HG03378 (cell line): ENCODE measurements around the gene IL1RAP.

Source experiments
- ATAC-seq: cut with Tn5 transposase; IDR thresholded peaks from one replicate; pipeline ENCODE4 v1.9.1; 2021; ENCODE audit warnings: mild to moderate bottlenecking, moderate library complexity; ENCODE audit not compliant: unreplicated experiment

Gene IL1RAP

DNA sequence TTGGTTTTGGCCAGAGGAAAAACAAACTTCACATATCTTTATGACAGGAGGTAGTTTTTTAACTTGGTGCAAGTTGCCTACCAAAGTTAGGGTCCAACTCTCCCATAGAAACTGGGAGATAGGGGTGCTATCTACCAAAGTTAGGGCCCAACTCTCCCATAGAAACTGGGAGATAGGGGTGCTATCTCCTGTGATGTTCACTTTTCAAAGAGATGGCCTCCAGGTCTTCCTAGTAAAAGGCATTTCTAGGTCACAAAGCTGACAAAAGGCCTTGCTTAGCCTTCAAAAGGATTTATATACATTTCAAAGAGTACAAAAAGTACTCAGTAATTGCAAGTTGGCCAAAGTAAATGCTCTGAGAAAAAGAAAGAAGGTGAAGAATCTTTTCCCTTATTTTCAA lies 27.1 kb downstream of the IL1RAP start:
- no peak for ATAC-seq

DNA sequence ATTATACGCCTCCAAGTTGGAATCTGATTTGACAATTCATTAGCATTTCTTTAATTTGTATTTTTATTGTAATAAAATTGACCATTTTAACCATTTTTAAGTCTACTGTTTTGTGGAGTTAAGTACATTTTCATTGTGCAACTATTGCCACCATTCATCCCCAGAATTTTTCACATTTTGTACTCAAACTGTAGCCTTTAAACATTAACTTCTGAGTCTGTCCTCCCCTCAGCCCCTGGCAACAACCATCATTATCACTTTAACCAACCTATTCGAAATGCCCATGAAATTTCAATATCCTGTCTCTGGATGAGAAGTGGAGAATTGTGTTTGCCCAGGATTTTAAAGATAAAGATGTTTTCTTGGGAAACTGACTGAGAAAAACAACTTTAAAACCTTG lies 27.7 kb downstream of the IL1RAP start:
- ATAC-seq = no peak

DNA sequence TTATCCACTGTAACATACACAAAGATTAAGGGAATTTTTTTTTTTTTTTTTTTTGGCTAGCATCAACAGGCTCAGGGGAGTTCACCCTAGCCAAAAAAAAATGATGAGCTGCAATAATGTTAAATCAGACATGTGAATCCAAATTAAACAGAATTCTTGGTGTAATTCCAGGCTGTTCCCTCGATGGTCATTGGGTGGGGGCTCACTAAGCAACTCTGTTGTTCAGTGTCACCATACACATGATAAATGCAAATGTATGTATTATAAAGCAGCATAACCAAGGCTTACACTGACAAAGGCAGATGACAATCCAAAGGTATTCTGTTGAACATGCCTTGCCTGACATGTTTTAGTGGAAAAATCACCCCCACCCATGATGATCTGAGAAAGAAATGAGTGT lies 29.0 kb downstream of the IL1RAP start:
- no peak for ATAC-seq

DNA sequence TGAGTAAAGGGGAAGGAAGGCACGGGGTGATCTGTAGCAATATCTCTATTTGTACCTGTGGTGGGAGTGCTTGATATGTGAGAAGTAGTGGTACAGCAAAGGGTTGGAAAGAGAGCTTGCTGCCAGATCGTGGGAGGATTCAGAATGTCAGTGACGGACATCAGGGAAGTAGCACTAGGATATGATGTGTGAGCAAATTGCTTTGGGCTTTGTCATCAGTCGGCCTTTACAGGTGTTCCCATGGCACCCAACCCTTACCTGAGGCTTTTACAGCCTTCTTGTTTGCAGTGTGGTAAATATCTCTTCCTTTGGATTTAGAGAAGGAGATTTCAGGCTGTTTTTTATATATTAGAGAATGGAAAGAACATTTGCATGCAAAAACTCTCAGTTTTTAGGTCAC lies 29.8 kb downstream of the IL1RAP start:
- ATAC-seq = no peak

DNA sequence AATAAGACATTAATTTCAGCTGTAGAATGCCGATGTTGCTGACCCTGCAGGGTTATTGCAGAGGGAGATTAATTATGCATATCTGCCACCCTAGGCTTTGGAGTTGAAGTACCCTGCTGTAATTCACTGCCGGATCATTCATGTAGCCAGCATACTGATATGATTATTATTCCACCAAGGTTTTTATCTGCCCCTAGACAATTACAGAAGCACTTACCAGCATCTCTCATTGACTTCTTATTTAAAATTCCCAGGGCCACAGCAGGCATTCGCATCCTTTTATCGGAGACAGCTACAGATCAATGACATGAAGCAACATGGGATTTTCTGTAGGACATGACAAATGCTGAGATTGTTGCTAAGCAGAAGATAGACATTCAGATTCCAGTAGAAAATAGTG lies 31.3 kb downstream of the IL1RAP start:
- ATAC-seq = no peak

DNA sequence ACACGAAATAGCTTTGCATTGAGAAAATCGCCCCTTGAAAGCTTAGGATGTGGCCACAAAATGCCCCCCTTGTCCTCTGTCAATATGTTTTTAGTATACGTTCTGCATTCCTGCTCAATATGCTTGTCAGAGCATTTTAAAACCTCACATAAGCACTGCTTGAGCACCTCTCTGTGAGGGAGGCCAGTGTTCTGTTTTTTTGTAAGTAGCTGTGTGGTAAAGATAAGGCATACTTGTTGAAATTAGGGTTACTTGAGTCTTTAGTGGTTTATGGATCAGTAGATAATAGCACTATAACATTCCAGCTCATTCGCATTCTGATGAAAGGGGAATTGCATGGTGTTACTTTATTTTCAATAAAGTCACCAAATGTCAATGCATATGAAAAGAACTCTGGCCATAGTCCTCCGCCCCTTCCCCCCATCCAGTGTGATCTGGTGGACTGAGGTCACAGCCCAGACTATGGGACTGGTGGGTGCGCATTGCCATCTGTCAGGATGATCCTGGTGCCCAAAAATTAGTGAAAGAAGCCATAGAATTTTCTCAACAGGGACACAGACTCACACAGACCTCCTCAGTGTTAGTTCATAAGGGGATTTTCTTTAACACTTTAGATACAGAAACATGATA lies 33.1 kb downstream of the IL1RAP start:
- no peak for ATAC-seq

DNA sequence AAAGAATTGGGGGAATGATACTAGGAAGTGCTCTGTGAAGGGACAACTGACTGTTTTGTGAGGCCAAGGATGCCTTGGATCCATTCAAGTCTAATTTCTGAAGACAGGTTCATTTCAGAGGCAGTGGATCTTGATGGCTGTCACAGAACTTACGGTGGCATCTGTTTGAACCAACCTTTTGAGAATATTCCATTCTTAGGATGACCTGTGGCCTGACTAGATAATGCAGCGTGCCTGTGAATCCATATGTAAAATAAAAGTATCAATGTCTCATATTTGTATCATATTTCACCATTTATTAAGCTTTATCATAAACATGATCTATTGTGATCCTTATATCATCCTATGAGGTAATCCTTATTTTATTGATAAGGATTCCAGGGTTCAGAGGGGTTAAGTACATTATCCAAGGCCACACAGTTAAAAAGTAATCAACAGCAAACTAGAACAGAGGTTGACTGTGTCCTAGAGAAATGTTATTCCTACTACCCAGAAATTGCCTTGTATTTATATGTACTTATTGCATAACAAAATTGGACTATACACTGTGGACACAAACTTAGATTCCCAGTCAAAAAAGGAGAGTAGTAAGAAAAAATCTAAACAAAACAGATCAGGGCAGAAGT lies 34.3 kb downstream of the IL1RAP start:
- ATAC-seq = no peak

DNA sequence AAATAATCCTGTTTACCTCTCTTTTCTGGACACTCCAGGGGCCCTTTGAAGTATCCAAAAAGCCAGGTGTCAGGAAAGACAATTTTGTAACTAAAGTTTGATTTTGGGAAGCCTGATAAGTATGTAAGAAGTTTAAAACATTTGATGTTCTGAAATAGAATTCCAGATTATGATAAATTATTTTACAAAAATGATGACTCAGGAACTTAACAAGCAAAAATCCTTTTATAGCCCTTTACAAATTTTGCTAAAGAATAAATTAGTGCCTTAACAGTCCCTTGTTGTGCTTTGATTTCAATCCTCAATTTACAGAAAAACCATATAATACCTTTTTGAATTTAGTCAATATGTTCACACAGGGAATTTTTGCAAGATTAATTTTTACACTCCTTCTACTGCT lies 38.1 kb downstream of the IL1RAP start:
- ATAC-seq = no peak

DNA sequence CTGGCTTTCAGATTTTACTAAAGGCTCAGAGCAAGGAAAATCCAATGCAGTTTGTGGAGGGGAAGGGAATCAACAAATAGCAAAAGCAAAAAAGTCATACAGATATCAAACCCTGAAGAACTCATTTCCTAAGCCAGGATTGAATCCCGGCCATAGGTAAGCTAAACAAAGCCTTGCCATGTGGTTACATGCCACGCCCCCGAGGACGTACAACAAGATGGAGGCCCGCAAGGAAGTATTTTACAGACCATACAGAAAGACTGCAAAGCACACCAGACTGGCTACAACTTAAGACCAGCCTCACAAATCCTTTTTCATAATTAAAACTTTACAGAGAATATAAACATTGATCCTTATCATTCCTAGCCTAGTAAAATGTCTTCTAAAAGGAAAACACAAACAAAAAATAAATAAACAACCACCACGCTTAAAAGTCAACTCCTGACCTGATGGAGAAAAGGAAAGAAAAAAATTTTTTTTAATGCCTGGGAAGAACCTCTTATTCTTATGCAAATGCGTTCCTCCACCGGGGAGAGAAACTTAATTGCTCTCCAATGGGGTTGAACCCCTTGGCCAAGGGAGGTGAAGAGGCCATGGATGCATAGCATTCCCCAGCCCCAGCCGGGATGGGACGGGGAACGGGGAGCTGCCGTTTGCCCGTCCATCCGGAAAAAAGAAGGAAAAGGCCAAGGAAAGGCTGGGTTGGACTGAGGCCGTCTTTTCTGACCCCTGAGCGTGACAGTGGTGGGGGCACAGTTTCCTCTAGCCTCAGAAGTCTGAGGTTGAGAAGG lies 39.3 kb downstream of the IL1RAP start:
- ATAC-seq = no peak

DNA sequence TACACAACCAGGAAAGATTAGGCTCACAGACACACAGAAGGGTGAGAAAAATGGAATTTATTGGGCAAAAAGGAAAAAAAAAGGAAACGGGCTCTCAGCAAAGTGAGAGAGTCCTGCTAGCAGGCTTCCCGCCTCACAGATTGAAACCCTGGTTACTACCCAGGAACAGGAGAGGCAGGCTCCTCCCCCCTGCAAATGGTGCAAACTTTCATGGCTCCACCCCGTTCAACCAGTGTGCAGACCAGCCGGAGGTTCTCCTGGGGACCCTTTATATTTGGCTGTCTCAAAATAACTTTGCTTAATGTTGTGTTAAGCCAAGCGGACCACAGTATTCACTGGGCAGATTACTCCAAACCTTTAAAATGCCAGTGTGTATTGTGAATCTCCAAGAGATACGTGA lies 40.3 kb downstream of the IL1RAP start:
- no peak for ATAC-seq

DNA sequence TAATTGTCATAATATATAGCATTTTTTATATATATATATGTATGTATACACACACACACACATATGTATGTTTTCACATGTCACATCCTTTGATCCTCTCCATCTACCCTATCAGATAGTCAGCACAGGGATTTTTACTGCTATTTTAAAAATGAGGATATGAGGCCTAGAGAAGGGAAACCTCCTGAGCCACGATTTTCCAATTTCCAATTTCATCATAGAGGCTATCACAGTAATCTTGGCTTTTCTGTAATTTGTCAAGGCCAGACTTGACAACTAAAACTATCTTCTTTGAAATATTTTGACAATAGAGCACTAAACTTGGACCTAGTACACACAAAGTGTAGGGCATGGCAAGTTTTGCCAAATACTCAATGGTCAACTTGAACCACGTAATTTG lies 42.5 kb downstream of the IL1RAP start:
- ATAC-seq = no peak

DNA sequence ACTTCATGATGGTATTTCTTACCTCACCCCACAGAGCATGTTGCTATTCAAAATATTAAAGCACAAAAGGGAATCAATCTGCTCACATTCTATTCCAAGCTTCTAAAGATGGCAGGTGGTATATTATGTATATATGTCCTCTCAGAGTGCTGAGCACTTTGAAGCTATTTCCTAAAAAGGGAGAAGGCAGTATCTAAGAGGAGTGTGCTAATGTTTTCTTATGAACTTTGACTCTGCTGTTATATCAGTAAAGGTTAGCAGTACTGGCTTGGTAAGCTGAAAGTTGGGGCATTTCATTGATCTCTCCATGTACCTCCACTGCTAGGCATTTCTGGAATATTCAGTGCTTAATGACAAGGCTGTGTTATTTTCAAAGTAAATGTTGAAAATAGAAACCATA lies 43.4 kb downstream of the IL1RAP start:
- no peak for ATAC-seq

DNA sequence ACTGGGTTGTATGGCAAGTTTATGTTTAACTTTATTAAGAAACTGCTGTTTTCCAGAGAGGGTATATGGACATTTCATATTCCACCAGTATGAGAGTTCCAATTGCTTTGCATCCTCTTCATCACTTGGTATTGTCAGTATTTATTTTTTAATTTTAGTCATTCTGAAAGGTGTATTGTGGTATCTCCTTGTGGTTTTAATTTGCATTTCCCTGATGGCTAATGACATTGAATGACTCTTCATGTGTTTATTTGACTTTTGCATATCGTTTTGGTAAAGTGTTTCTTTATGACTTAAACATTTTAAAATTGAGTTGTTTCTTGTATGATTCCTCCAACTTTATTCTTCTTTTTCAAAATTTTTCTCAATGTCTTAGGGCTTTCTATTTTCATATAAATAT lies 44.4 kb downstream of the IL1RAP start:
- ATAC-seq = no peak

DNA sequence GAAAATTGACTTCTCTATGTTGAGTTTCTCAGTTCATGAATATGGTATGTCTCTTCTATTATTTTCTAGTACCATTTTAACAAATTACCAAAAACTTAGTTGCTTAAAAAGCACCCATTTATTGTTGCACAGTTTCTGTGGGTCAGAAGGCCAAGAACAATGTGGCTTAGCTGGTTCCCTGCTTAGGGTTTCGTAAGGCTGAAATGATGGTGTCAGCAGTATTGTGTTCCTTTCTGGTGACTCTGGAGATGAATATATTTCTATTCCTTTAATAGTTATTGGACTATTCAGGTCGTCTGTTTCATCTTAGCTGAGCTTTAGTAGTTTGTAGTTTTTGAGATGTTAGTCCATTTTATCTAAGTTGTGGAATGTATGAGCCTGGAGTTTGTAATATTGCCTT lies 44.9 kb downstream of the IL1RAP start:
- no peak for ATAC-seq

DNA sequence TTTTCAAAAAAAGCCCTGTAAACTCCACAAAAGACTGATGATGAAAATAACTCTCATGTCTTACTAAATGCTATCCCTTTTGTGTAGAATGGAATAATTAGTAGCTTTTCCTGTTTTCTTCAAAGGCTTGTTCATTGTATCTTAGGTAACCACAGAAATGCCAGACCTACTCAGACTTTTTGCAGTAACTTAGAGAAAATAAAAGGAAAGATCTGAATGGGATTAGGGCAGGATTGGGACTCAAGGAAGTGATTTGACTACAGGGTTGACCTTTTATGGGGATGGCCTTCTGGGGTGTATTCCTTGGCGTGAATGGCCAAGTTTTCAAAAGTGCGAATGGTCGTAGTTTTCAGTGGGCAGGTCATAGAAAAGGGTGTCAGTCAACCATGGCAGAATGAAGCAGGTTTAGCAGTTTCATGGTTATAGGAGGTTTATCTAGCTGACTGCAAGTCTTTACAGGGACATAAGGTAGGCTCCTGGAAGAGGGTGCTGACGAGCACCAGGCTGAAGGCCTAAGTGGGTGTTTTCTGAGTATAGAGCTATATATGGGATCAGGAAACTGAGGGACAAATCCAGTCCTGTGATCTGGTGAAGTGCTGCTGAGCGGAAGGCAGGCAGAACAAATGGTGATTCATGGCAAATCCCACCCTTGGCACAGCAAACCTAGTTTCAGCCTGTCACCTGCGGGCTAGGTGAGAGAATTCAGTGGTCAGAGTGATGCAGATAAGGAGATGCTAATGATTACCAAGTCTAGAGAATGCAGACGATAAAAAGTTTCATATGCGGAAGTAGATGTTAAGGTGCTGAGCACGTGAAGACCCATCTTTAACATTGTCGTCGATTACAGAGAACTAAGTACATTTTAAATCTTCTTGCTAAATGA lies 46.4 kb downstream of the IL1RAP start:
- no peak for ATAC-seq

DNA sequence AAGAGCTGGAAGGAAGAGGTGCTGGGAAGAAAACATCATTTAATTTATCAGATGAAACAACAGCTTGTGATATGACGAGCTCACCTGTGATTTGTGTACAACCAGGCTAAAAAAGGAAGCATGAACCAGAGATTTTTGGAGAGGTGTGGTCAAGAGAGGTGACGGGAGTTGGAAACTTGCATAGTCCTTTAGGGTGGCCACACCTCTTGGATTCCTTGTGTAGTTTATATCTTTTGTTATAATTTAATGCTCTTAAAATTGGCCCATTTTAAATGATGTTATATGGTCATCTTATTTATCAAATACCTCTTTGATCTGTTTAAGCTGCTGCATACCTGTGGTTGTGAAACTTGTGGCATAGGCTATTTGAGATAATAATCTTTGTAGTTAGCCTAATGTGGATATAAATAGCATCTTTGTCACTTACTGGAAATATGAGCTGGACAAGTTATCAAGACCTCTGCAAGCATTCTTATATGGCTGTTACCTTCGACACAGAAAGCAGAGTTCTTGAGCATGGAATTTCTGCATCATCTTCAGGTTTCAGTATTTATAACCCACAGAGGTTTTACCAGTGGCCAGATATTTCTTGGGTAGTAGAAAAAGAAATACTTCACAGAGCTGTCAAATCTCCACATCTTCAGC lies 49.1 kb downstream of the IL1RAP start:
- ATAC-seq = no peak

DNA sequence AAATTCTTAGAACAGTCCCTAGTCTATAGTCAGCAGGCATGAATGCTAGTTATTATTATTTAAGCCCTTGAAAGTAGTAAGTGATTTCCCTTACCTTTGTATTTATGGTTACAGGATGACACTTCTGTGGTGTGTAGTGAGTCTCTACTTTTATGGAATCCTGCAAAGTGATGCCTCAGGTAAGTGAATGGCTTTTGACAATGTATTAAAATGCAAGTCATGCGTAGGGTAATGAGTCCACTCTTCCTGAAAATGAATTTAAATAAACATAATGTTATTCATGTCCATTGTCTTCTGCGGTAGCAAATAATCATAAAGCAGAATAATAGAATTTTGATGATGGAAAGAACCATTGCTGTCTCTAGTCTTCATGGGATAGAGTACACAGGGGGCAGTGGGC lies 50.3 kb downstream of the IL1RAP start:
- ATAC-seq = no peak

DNA sequence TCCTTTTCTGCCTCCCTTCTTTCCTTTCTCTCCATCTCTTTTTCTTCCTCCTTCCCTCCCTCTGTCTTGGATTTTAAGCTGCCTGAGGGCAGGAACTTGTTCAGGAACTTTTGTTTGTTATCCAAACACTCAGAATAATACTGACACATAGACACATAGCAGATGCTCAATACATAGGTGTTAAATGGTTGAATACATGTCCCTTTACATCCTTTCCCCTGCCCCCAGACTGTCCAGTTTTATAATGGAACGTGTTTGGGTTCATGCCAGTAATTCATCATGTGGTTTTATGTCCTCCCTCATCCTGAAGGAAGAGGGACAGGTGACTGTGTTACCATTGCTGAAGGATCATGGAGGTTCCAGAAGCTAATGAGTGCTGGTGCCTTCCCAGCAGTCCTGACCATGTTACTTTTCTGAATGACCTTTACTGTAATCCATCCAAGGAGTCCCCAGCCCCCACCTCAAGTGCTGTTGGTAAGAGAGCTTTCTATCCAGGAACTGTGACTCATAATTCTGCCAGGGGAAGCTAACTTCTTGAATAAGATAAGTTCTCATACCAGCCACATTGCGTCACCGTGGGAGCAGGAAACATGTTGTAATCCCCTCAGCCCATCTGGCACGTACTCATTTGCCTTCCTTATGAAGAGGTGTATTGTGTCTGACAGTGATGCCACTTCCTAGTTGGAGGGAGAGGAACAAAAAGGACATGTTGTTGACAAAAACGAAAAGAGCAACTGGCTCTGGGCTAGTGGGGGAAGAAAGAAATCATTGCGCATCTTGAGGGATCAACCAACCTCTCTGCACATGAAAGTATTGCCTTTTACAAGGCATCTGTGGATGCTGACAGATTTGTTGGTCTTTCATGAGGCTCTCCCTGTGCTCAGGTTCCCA lies 52.4 kb downstream of the IL1RAP start:
- ATAC-seq = no peak

DNA sequence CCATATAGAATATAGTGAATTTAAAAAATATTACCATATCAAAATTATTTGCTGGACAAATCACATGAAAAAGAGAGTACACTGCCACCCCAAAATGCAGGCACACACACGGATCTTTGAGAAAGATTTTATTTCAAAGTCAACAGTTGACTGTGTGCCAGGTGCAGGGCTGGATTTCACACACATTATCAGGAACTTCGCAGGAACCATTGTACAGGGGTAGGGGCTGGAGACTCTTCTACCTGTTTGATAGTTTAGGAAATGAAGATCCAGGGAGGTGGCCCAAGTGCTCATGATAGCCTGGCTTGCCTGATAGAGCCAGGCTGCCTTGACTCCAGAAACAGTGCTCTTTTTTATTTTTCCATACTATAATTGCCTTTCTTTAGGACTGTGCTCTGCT lies 54.2 kb downstream of the IL1RAP start:
- no peak for ATAC-seq

DNA sequence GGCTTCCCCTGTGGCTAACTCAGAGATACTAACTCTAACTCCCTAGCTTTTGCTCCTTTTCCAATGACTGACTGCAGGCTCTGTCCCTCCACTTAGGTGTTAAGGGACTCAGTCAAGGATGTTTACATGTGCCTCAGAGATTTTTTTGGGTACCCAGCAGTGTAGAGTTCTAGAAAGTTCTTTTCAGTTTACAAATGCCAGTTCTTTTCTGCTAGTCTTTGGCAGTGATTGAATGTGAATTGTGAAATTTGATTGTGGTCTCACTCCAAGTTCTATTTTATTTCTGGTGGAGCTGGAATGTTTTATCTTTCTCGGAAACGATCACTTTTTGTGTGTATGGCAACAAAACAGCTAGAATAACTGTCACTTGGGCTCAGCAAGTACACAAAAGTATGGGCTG lies 60.6 kb downstream of the IL1RAP start:
- no peak for ATAC-seq
